ENCODE results near the gene TMEM187. TPM values are rescaled to one million over a fixed set of nuclear protein-coding genes. Genes with fewer than 3 reads are reported as not detected.

The TMEM187 gene
- total RNA-seq, 2 experiments from 2014 or later: 1.4 to 4.5 TPM

DNA sequence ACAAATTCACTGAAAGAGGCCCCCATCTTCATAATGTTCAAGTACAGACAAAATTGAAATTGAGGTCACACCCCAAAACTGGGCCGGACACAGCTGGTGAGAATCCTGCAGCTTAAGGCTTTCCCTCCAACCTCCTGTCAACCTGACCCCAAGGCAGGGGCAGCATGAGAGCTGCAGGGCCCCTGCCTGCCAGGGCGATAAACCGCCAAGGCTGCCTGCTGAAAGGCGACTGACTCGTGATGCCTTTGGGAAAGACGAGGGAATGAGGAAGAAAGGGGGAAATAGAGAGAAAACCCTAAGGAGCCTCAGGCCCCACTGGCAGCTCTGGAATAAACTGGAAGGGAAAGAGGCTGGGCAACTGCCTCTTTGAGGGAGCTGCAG is 54.5 kb downstream of the TMEM187 start:
- H3K9me3 ChIP-seq (ENCODE audit: low read length): no peaks in the 10 kb centered on the region
- no peak overlapping the region for H3K27ac ChIP-seq (ENCODE audit: low read depth, low read length, poor library complexity, severe bottlenecking)
- no peaks in the 10 kb centered on the region for H3K79me2 ChIP-seq (ENCODE audit: insufficient read depth, low read depth, low read length)
- ChIA-PET POLR2A (interaction anchor here (1.2 kb wide), 1 partner anchor 15 kb away, joined by 3 read pairs; no protein-coding TSS in a partner anchor), CTCF (ENCODE audit: unreplicated experiment) (no interaction called here)
- TF ChIP-seq, protein P1, sequence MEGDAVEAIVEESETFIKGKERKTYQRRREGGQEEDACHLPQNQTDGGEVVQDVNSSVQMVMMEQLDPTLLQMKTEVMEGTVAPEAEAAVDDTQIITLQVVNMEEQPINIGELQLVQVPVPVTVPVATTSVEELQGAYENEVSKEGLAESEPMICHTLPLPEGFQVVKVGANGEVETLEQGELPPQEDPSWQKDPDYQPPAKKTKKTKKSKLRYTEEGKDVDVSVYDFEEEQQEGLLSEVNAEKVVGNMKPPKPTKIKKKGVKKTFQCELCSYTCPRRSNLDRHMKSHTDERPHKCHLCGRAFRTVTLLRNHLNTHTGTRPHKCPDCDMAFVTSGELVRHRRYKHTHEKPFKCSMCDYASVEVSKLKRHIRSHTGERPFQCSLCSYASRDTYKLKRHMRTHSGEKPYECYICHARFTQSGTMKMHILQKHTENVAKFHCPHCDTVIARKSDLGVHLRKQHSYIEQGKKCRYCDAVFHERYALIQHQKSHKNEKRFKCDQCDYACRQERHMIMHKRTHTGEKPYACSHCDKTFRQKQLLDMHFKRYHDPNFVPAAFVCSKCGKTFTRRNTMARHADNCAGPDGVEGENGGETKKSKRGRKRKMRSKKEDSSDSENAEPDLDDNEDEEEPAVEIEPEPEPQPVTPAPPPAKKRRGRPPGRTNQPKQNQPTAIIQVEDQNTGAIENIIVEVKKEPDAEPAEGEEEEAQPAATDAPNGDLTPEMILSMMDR (conservative IDR thresholded peaks at IDR 0.05; ENCODE audit: low read length): no peak
- no peak for TF ChIP-seq EZH2phosphoT487 (IDR thresholded peaks at IDR 0.05; ENCODE audit: borderline replicate concordance, low read depth, low read length)
- no peak overlapping the region for H2AFZ ChIP-seq (ENCODE audit: low read length)
- no peaks in the 10 kb centered on the region for H4K20me1 ChIP-seq (ENCODE audit: insufficient read depth, low read length)
- peaks cover 21% of the 10 kb centered on the region for H3K36me3 ChIP-seq (ENCODE audit: insufficient read depth, low read length)
- no peak overlapping the region for H3K4me2 ChIP-seq (ENCODE audit: low read length)
- no peaks in the 10 kb centered on the region for H3K9me2 ChIP-seq (ENCODE audit: insufficient read depth, low read length)
- no peak overlapping the region for H3K4me3 ChIP-seq (ENCODE audit: low read depth, low read length, poor library complexity, severe bottlenecking)
- DNase-seq (ENCODE audit: low spot score): no peak
- no TSS peak for BruUV-seq (replicated peaks)
- H3K4me1 ChIP-seq (ENCODE audit: insufficient read depth, low read length, poor library complexity, severe bottlenecking): peaks cover 8% of the 10 kb centered on the region
- intact Hi-C loops (cut with micrococcal nuclease; ENCODE audit: unreplicated experiment): no loop called here

DNA sequence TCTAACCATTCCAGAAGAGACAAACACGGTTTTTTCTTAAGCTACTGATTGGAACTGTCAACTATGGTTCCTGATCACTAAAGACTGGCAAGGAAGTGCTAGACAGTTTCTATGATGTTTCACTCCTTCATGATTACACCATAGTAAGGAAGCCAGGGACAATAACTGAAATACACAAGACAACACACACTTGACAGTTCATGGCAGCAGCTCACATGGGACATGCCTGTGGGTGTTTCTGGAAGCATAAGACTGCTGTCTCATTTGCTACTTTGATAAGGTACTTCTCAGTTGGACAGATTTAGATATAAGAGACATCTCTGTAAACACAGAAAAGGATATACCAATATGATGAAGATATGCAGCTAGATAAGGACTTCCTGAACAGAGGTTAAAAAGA is 55.4 kb downstream of the TMEM187 start:
- Histone ChIP-seq H3K4me1 (ENCODE audit: insufficient read depth, low read length, poor library complexity, severe bottlenecking) (peaks cover 2% of the 10 kb centered on the region), H3K79me2 (ENCODE audit: insufficient read depth, low read depth, low read length) (no peaks in the 10 kb centered on the region), H3K4me2 (ENCODE audit: low read length) (no peak overlapping the region), H2AFZ (ENCODE audit: low read length) (no peak overlapping the region), H3K4me3 (ENCODE audit: low read depth, low read length, poor library complexity, severe bottlenecking) (no peak overlapping the region), H3K9me3 (ENCODE audit: low read length) (no peaks in the 10 kb centered on the region), H3K9me2 (ENCODE audit: insufficient read depth, low read length) (no peaks in the 10 kb centered on the region), H3K36me3 (ENCODE audit: insufficient read depth, low read length) (peaks cover 22% of the 10 kb centered on the region), H3K27ac (ENCODE audit: low read depth, low read length, poor library complexity, severe bottlenecking) (no peak overlapping the region), H4K20me1 (ENCODE audit: insufficient read depth, low read length) (no peaks in the 10 kb centered on the region)
- POLR2A ChIA-PET: interaction anchor here (1.2 kb wide), 1 partner anchor 14 kb away, joined by 3 read pairs; no protein-coding TSS in a partner anchor
- BruUV-seq (replicated peaks): no TSS peak
- CTCF ChIA-PET (ENCODE audit: unreplicated experiment): no interaction called here
- intact Hi-C loops (cut with micrococcal nuclease; ENCODE audit: unreplicated experiment): no loop called here
- TF ChIP-seq, protein P1 (conservative IDR thresholded peaks at IDR 0.05; ENCODE audit: low read length): no peak
- TF ChIP-seq EZH2phosphoT487 (IDR thresholded peaks at IDR 0.05; ENCODE audit: borderline replicate concordance, low read depth, low read length): no peak
- DNase-seq (ENCODE audit: low spot score): no peak

DNA sequence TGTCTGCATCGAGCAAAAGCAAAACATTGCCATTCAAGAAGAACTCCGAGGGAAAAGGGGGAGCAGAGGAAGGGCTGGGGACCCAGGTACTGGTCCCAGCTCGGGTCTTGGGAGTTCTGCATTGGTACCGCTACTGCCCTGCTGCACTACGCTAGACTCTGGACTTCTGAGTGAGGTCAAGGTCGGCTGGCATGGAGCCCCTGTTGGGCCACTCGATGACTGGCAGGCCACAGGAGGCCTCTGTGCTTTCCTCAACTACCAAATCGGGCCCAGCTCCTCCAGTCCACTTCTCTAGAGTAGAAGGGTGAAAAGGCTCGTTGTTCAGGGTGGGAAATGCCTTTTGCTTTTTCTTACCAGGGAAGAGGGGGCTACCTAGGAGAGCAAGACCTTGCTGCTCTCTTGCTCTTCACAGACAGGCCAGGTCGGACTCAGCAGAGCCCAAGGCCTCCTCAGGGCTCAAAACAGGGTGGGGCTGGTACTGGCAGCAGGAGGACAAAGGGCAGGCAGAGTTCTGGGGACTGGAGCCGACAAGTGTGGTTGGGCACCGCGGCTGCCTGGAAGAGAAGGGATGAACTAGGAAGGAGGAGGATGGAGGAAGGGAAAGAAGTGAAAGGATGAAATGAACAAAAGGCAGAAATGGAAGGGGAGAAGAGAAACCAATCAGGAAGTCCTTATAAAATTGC is 56.1 kb downstream of the TMEM187 start:
- H3K27ac ChIP-seq (ENCODE audit: low read depth, low read length, poor library complexity, severe bottlenecking): no peak overlapping the region
- H4K20me1 ChIP-seq (ENCODE audit: insufficient read depth, low read length): no peaks in the 10 kb centered on the region
- POLR2A ChIA-PET: interaction anchor here (1.2 kb wide), 1 partner anchor 13 kb away, joined by 3 read pairs; no protein-coding TSS in a partner anchor
- no peaks in the 10 kb centered on the region for H3K79me2 ChIP-seq (ENCODE audit: insufficient read depth, low read depth, low read length)
- no peak overlapping the region for H2AFZ ChIP-seq (ENCODE audit: low read length)
- peaks cover 22% of the 10 kb centered on the region for H3K36me3 ChIP-seq (ENCODE audit: insufficient read depth, low read length)
- no peaks in the 10 kb centered on the region for H3K9me3 ChIP-seq (ENCODE audit: low read length)
- BruUV-seq (replicated peaks): no TSS peak
- no peak for DNase-seq (ENCODE audit: low spot score)
- no peaks in the 10 kb centered on the region for H3K9me2 ChIP-seq (ENCODE audit: insufficient read depth, low read length)
- no peak overlapping the region for H3K4me2 ChIP-seq (ENCODE audit: low read length)
- intact Hi-C loops (cut with micrococcal nuclease; ENCODE audit: unreplicated experiment): no loop called here
- no peak overlapping the region for H3K4me3 ChIP-seq (ENCODE audit: low read depth, low read length, poor library complexity, severe bottlenecking)
- H3K4me1 ChIP-seq (ENCODE audit: insufficient read depth, low read length, poor library complexity, severe bottlenecking): no peaks in the 10 kb centered on the region
- no peak for TF ChIP-seq EZH2phosphoT487 (IDR thresholded peaks at IDR 0.05; ENCODE audit: borderline replicate concordance, low read depth, low read length)
- TF ChIP-seq, protein P1 (conservative IDR thresholded peaks at IDR 0.05; ENCODE audit: low read length): no peak
- CTCF ChIA-PET (ENCODE audit: unreplicated experiment): no interaction called here
